Measurements from ENCODE around the gene MTMR3. TPM values are rescaled to one million over a fixed set of nuclear protein-coding genes. Genes with fewer than 3 reads are reported as not detected.
"Not testable (repeated sequence)": the region's sequence is repeated elsewhere in the genome, so short reads cannot be mapped to it uniquely, and the experiment has no call there.

MTMR3 gene
- polyA plus RNA-seq, 2 of the 4 experiments (the other 2 are of a cell fraction): 7.4 to 18.8 TPM

DNA sequence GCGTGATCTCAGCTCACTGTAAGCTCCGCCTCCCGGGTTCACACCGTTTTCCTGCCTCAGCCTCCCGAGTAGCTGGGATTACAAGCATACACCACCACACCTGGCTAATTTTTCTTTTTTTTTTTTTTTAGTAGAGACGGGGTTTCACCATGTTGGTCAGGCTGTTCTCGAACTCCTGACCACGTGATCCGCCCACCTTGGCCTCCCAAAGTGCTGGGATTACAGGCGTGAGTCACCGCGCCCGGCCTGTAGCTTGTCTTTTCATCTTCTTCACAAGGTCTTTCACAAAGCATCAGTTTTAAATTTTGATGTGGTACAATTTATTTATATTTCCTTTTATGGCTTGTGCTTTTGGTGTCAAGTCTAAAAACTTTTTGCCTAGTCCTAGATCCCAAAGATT is 17.4 kb upstream of the MTMR3 start:
- POLR2A ChIA-PET; H3K9me3 ChIP-seq; H3K27ac ChIP-seq; FAIRE-seq; DNase-seq (ENCODE audit: low read depth in 1 of 2, low spot score in 1 of 2); H3K4me3 ChIP-seq; ATAC-seq; H3K4me1 ChIP-seq; CTCF ChIA-PET; H3K4me2 ChIP-seq: not testable (repeated sequence)
- WGBS (ENCODE audit: missing lambda C conversion rate): 84% methylated on average over 13 of the region's 13 CpGs

DNA sequence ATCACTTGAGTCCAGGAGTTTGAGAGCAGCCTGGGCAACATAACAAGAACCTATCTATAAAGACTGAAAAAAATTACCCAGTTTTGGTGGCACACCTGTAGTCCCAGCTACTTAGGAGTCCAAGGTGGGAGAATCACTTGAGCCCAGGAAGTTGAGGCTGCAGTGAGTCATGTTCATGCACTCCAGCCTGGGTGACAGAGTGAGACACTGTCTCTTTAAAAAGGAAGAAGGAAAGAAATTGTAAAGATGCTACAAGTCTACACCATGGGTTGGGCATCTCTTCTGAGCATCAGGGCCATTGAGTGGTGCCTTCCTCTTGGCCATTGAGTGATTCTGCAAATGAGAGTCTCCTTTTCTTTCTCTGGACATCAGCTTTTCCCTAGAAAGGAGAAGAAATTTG is 15.7 kb upstream of the MTMR3 start:
- POLR2A ChIA-PET: no interaction called here

DNA sequence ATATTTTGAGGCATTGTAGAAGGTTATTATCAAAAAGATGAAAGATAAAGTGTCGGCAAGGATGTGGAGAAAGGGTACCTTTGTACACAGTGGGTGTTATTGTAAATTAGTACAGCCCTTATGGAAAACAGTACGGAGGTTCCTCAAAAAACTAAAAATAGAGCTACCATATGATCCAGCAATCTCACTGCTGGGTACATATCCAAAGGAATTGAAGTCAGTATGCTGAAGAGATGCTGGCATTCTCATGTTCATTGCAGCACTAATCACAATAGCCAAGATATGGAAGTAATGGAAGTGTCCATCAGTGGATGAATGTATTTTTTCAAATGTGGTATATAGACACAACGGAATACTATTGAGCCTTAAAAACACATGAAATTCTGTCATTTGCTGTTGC is 15.1 kb upstream of the MTMR3 start:
- ChIA-PET POLR2A (no interaction called here), CTCF (interaction anchor here (0.7 kb wide), 1 partner anchor 21 kb away, joined by 3 read pairs; no protein-coding TSS in a partner anchor)
- H3K4me2 ChIP-seq: no peak overlapping the region
- H3K4me3 ChIP-seq: no peak overlapping the region
- ATAC-seq: no peak
- no peaks in the 10 kb centered on the region for H3K4me1 ChIP-seq
- no peak for FAIRE-seq
- 87% methylated on average over 3 of the region's 3 CpGs for WGBS (ENCODE audit: missing lambda C conversion rate)
- no peak for DNase-seq (ENCODE audit: low read depth in 1 of 2, low spot score in 1 of 2)
- TF ChIP-seq EHMT2 (IDR thresholded peaks at IDR 0.05; ENCODE audit: low read depth): no peak
- no peak for TF ChIP-seq HEYL (CRISPR knock-in tag; IDR thresholded peaks at IDR 0.05)
- TF ChIP-seq ZSCAN20 (CRISPR knock-in tag; IDR thresholded peaks at IDR 0.05): no peak
- H3K27ac ChIP-seq: no peak overlapping the region
- no peaks in the 10 kb centered on the region for H3K9me3 ChIP-seq

More for the DNA sequence above, 15.7 kb upstream of the MTMR3 start:
- Histone ChIP-seq H3K4me2 (no peak overlapping the region), H3K27ac (no peak overlapping the region), H3K4me3 (no peak overlapping the region), H3K9me3 (no peaks in the 10 kb centered on the region), H3K4me1 (no peaks in the 10 kb centered on the region)
- no peak for ATAC-seq
- no peak for FAIRE-seq
- CTCF ChIA-PET: interaction anchor here (0.7 kb wide), 1 partner anchor 21 kb away, joined by 3 read pairs; no protein-coding TSS in a partner anchor
- TF ChIP-seq RFX5 (IDR thresholded peaks at IDR 0.05) (no peak), NR3C1 (IDR thresholded peaks at IDR 0.05) (no peak), ZNF302 (CRISPR knock-in tag; IDR thresholded peaks at IDR 0.05) (no peak), ESRRA (IDR thresholded peaks at IDR 0.05; ENCODE audit: borderline replicate concordance, low read length) (no peak), FOSB (CRISPR knock-in tag; IDR thresholded peaks at IDR 0.05) (no peak), EP300 (IDR thresholded peaks at IDR 0.05) (no peak), JUN (IDR thresholded peaks at IDR 0.05) (no peak), GATA3 (IDR thresholded peaks at IDR 0.05; ENCODE audit: borderline replicate concordance) (no peak), TFCP2L1 (CRISPR knock-in tag; IDR thresholded peaks at IDR 0.05) (no peak), FOSL2 (IDR thresholded peaks at IDR 0.05) (no peak), FOSL2 (CRISPR knock-in tag; IDR thresholded peaks at IDR 0.05) (no peak), CBX2 (IDR thresholded peaks at IDR 0.05; ENCODE audit: borderline replicate concordance, low read depth) (no peak), RARB (CRISPR knock-in tag; IDR thresholded peaks at IDR 0.05) (no peak)
- TF ChIP-seq, protein P1, sequence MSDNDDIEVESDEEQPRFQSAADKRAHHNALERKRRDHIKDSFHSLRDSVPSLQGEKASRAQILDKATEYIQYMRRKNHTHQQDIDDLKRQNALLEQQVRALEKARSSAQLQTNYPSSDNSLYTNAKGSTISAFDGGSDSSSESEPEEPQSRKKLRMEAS (IDR thresholded peaks at IDR 0.05): no peak
- TF ChIP-seq, protein P2, sequence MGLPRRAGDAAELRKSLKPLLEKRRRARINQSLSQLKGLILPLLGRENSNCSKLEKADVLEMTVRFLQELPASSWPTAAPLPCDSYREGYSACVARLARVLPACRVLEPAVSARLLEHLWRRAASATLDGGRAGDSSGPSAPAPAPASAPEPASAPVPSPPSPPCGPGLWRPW (IDR thresholded peaks at IDR 0.05): no peak
- no peak for DNase-seq (ENCODE audit: low read depth in 1 of 2, low spot score in 1 of 2)

DNA sequence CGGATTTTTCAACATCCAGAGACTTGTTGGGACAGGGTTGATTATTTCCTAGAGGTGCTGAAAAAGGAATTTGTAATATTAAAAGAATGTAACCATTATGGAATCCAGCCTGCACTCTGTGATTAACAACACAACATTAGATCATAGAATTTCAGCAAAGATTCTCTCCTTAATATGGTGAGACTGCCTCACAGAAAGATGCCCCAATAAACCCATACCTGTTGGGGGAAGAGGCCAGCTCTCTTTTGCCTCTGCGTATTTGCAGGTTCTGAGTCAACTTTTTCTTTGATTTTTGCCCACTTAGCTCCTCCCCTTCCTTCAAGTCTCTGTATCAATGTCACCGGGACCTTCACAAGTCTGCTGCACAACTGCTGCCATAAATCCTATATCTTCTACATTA is 12.4 kb upstream of the MTMR3 start:
- ChIA-PET CTCF (interaction anchor here (1.1 kb wide), 1 partner anchor 33 kb away, joined by 4 read pairs; the partner anchor contains the start of gene ASCC2), POLR2A (no interaction called here)
- Histone ChIP-seq H3K9me3 (no peaks in the 10 kb centered on the region), H3K4me2 (no peak overlapping the region), H3K4me3 (no peak overlapping the region), H3K27ac (no peak overlapping the region), H3K4me1 (no peaks in the 10 kb centered on the region)
- FAIRE-seq: no peak
- DNase-seq (ENCODE audit: low read depth in 1 of 2, low spot score in 1 of 2): no peak
- WGBS (ENCODE audit: missing lambda C conversion rate): 74% methylated on average over 2 of the region's 3 CpGs
- no peak for ATAC-seq
- TF ChIP-seq, protein P3, sequence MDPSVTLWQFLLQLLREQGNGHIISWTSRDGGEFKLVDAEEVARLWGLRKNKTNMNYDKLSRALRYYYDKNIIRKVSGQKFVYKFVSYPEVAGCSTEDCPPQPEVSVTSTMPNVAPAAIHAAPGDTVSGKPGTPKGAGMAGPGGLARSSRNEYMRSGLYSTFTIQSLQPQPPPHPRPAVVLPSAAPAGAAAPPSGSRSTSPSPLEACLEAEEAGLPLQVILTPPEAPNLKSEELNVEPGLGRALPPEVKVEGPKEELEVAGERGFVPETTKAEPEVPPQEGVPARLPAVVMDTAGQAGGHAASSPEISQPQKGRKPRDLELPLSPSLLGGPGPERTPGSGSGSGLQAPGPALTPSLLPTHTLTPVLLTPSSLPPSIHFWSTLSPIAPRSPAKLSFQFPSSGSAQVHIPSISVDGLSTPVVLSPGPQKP (IDR thresholded peaks at IDR 0.05; ENCODE audit: low read depth, low read length): no peak
- no peak for TF ChIP-seq FOSB (CRISPR knock-in tag; IDR thresholded peaks at IDR 0.05)
- no peak for TF ChIP-seq HOXB13 (CRISPR knock-in tag; IDR thresholded peaks at IDR 0.05; ENCODE audit: low read depth)
- TF ChIP-seq RNF2 (IDR thresholded peaks at IDR 0.05; ENCODE audit: borderline replicate concordance, low read depth): no peak
- no peak for TF ChIP-seq NPAS2 (CRISPR knock-in tag; IDR thresholded peaks at IDR 0.05; ENCODE audit: borderline replicate concordance)
- TF ChIP-seq JUNB (IDR thresholded peaks at IDR 0.05): no peak
- no peak for TF ChIP-seq SMC3 (IDR thresholded peaks at IDR 0.05)
- no peak for TF ChIP-seq ZSCAN20 (CRISPR knock-in tag; IDR thresholded peaks at IDR 0.05)
- no peak for TF ChIP-seq TFCP2L1 (CRISPR knock-in tag; IDR thresholded peaks at IDR 0.05)
- no peak for TF ChIP-seq PHF8 (IDR thresholded peaks at IDR 0.05; ENCODE audit: borderline replicate concordance, low read depth)
- no peak for TF ChIP-seq MAFK (IDR thresholded peaks at IDR 0.05; ENCODE audit: partially characterized antibody)
- TF ChIP-seq, protein P4, sequence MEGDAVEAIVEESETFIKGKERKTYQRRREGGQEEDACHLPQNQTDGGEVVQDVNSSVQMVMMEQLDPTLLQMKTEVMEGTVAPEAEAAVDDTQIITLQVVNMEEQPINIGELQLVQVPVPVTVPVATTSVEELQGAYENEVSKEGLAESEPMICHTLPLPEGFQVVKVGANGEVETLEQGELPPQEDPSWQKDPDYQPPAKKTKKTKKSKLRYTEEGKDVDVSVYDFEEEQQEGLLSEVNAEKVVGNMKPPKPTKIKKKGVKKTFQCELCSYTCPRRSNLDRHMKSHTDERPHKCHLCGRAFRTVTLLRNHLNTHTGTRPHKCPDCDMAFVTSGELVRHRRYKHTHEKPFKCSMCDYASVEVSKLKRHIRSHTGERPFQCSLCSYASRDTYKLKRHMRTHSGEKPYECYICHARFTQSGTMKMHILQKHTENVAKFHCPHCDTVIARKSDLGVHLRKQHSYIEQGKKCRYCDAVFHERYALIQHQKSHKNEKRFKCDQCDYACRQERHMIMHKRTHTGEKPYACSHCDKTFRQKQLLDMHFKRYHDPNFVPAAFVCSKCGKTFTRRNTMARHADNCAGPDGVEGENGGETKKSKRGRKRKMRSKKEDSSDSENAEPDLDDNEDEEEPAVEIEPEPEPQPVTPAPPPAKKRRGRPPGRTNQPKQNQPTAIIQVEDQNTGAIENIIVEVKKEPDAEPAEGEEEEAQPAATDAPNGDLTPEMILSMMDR (IDR thresholded peaks at IDR 0.05): no peak
- no peak for TF ChIP-seq KDM1A (IDR thresholded peaks at IDR 0.05; ENCODE audit: low read depth)
- no peak for TF ChIP-seq POLR2A (IDR thresholded peaks at IDR 0.05; ENCODE audit: low read length)
- no peak for TF ChIP-seq GATA3 (IDR thresholded peaks at IDR 0.05; ENCODE audit: borderline replicate concordance)
- TF ChIP-seq ZNF302 (CRISPR knock-in tag; IDR thresholded peaks at IDR 0.05): no peak

Data from A549 (cell line).